PFSK-1 (cell line): Measurements from ENCODE around the gene AGPAT3.

Source experiments
- FOXP2 ChIP-seq: optimal IDR thresholded peaks from 2 replicates; pipeline ENCODE3; 2011; ENCODE audit warnings: borderline replicate concordance, control low read depth, inconsistent platforms; ENCODE audit not compliant: insufficient read depth; ENCODE audit errors: extremely low read length, extremely low read depth
- POLR2AphosphoS5 ChIP-seq: IDR thresholded peaks from 2 replicates; pipeline ENCODE4 v1.6.1; 2012; ENCODE audit warnings: low read depth, mild to moderate bottlenecking, control low read depth, low read length, moderate library complexity
- SIN3A ChIP-seq: IDR thresholded peaks from 2 replicates; pipeline ENCODE4 v1.6.1; 2012; ENCODE audit warnings: mild to moderate bottlenecking, low read length, moderate library complexity, borderline replicate concordance; ENCODE audit not compliant: insufficient read depth
- TAF1 ChIP-seq: IDR thresholded peaks from 2 replicates; pipeline ENCODE4 v1.6.1; 2012; ENCODE audit warnings: low read length, control low read depth, borderline replicate concordance; ENCODE audit not compliant: insufficient read depth
- TF ChIP-seq, protein P1 (sequence below), 2 experiments: IDR thresholded peaks; 2 replicates each; pipeline versions ENCODE4 v1.6.1 to v1.8.0; 2011 to 2012; ENCODE audit warnings: low read depth in 2 of 2, low read length in 2 of 2, control low read depth in 1 of 2, inconsistent platforms in 1 of 2, mild to moderate bottlenecking in 1 of 2, moderate library complexity in 1 of 2; ENCODE audit not compliant: insufficient read depth in 1 of 2

- TF ChIP-seq SIN3A (no peak), TAF1 (no peak), POLR2AphosphoS5 (no peak), FOXP2 (no peak)
- TF ChIP-seq, protein P1, sequence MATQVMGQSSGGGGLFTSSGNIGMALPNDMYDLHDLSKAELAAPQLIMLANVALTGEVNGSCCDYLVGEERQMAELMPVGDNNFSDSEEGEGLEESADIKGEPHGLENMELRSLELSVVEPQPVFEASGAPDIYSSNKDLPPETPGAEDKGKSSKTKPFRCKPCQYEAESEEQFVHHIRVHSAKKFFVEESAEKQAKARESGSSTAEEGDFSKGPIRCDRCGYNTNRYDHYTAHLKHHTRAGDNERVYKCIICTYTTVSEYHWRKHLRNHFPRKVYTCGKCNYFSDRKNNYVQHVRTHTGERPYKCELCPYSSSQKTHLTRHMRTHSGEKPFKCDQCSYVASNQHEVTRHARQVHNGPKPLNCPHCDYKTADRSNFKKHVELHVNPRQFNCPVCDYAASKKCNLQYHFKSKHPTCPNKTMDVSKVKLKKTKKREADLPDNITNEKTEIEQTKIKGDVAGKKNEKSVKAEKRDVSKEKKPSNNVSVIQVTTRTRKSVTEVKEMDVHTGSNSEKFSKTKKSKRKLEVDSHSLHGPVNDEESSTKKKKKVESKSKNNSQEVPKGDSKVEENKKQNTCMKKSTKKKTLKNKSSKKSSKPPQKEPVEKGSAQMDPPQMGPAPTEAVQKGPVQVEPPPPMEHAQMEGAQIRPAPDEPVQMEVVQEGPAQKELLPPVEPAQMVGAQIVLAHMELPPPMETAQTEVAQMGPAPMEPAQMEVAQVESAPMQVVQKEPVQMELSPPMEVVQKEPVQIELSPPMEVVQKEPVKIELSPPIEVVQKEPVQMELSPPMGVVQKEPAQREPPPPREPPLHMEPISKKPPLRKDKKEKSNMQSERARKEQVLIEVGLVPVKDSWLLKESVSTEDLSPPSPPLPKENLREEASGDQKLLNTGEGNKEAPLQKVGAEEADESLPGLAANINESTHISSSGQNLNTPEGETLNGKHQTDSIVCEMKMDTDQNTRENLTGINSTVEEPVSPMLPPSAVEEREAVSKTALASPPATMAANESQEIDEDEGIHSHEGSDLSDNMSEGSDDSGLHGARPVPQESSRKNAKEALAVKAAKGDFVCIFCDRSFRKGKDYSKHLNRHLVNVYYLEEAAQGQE (IDR thresholded peaks at IDR 0.05; ENCODE audit: insufficient read depth in 1 of 2, low read depth in 2 of 2, low read length in 2 of 2), result no peak
Measured at GRCh38 chr21:43907751-43908150, 42.7 kb downstream of the AGPAT3 start.
